Hematopoietic multipotent progenitor cell treated with erythropoietin and hydrocortisone succinate and interleukin-3 and kit ligand, for 4 days (in vitro differentiated cells): Measurements from ENCODE around the gene LMX1A.

Experiments
- DNase-seq: peaks from one replicate; pipeline ENCODE4 v3.0.0-alpha.2; 2015

Gene LMX1A

GRCh38 chr1:165355977-165356811 lies at the start of gene LMX1A:
LMX1A (minus strand) TSS chr1:165356715; CDS start chr1:165355559, 1,156 bp downstream.
- DNase-seq: no peak

GRCh38 chr1:165403835-165404482 lies 47.4 kb upstream of the LMX1A start:
- DNase-seq: peak; percentile 37

DNA sequence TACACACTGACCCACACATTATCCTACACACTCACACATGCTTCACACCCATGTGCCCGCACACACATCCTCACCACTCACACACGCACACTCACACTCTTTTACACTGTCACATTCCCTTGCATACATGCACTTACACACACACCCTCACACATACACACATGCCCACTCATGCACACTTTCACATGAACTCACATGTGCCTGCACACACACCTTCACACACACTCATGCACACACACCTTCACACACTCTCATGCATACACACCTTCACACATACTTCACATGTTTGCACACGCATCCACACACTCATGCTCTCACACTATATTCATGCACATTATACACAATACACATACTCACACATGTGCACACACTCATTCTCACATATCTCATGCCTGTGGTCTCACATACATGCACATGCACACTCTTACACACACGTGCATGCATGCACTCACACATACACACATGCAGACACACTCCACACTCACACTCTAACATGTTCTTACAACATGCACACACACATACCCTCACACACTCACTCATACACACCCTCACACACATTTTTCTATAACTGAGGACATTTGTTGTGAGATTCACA lies 46.1 kb upstream of the LMX1A start:
- no peak for DNase-seq

- DNase-seq: peak; percentile 32
These were observed 41.4 kb upstream of the LMX1A start for GRCh38 chr1:165397944-165398343.

DNA sequence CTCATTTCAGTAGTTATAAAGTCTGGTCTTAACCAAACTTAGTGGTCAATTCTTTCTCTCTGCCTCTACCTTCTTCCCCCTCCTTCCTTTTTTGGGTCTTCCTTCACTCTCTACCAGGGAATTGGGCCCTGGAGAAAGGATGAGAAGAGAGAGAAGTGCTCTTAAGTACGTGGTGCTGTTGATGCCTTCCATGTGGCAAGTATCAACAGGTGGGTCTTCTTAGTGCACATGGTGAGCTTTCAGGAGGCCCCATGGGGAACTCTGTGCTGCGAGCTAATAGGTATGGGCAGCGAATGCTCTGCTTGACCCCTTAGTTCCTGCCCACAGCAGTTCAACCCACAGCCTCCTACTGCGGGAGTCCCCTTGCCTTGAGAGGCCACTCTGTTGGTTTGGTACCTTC lies 39.4 kb upstream of the LMX1A start:
- DNase-seq: no peak

GRCh38 chr1:165395478-165395877 lies 39.0 kb upstream of the LMX1A start:
- no peak for DNase-seq

GRCh38 chr1:165392634-165393571 lies 36.4 kb upstream of the LMX1A start:
- DNase-seq: peak; percentile 97

- DNase-seq: no peak
These were observed 33.1 kb upstream of the LMX1A start for GRCh38 chr1:165389609-165390008.

- DNase-seq: no peak
These were observed 31.4 kb upstream of the LMX1A start for GRCh38 chr1:165387961-165388360.

DNA sequence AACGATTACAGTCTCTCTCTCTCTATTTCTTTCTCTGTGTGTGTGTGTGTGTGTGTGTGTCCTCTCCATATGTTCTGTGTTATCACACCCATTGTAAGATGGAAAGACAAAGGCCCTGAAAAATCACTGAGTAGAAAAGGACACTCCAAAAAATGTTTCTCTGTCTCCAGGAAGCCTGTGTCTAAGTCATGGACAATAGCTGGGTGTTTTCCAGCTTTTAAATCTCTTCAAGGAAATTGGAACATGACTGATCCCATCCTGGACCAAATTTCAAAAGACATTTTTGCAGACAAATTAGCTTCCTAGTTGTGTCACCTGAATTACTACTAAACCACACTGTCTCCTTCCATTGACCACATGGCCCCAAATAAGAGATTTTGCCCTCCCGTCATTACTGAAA lies 31.0 kb upstream of the LMX1A start:
- no peak for DNase-seq

- DNase-seq: no peak
These were observed 27.3 kb upstream of the LMX1A start for GRCh38 chr1:165383599-165384405.

DNA sequence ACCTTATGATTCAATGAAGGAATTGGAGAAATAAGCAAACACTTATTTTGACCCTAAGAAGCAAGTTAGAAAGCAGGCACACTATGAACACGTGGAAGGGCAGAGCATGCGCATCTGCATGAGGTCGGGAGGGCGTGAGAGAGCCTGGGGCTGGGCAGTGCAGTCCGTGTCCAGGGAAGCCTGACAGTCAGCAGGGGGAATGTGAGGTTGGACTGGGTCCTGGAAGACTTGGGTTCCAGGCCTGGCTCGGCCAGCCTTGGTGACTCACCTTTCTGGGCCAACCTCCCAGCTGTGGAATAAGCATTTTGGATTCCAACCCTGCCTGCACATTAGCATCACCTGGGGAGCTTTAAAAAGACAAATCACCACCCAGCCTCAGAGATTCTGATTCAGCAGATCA lies 26.6 kb upstream of the LMX1A start:
- no peak for DNase-seq

DNA sequence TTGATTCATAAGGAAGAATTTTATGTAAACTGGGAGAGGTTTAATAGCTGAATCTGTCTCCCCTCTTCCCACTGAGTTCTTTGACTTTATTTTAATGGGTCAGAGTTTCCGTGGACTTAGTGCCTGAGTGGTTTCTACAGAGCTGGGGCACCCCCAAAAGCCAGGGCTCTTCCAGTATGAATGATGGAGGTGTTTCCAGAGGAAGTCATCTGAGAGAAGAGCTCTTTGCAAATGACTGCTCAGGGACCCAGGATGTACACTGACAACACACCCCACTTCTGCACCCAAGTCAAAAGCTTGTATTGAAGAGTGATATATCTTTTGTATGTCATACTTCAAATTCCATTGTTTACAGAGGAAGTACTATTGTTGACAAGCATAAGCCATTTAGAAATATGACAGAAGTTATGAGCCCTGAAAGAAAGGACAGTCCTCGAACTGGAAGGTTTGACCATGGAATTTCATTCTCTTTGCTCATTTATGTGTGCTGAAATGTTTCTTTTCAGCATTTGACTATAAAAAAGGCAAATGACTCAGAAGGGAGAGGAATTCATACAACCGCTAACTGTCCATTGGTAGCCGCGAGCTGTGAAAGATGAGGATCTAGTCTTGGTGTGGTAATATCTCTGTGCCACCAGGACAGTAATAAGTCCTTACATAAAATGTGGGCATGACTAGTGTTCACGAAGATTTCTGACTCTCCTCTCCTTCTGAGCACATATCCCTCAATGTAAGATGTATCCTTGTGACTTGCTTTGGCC lies 25.4 kb upstream of the LMX1A start:
- no peak for DNase-seq

DNA sequence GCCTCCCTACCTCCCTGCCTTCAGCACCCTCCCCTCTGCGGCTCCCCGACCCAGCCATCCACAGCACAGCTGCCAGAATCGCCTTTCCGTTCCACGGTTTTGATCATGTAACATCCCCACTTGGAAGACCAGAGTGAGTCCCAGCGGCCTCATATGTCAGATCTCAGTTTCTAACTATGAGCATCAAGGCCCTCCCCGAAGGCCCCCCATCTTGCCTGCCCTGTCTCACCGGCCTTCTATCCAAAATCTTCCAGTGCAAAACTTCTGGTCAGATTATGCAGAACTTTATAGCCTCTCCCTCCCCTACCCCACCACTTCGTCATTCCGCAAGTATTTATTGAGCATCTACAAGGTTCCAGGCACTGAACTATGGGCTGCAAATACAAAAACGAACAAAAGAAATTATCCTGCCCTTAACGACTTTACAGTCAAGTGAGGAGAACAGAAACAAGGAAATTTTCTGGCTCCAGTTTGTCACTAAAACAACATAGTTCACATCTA lies 20.3 kb upstream of the LMX1A start:
- no peak for DNase-seq

DNA sequence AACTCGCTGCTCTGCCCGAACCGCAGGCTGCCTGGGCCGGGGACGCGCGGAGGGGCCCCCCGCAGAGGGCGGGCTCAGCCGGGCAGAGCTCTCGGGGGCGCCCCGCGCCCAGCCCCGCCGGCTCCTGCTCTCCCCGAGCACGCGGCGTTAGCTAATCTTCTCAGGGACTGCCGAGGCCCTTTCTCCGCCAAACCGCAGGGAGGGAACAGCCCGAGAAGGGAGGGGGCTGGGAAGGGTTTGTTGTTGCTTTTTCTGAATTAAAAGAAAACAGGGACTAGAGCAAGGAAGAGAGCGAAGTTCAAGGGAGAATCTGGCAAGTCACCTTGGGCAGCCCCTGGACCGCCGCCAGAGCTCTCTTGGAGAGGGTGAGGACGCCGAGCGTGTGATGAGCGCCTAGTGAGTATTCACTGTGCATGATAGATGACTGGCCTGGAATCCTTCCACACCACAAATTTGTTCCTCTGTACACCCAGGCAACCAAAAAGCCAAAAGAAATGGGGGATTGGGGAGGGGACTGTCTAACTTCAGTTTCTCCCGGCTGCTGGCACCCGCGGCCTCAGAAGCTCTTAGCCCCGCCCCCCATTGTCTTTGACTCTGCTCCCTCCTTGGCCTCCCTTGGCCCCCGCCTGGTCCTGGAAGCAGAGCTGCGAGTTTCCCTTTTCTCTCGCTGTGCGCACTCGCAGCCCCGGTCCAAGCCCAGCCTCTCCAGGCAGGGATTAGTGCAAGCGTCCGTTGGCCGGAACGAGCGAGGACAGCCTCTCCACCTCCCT lies 19.7 kb upstream of the LMX1A start:
- peak; percentile 66 for DNase-seq

- DNase-seq: no peak
These were observed 19.1 kb upstream of the LMX1A start for GRCh38 chr1:165375623-165376022.

DNA sequence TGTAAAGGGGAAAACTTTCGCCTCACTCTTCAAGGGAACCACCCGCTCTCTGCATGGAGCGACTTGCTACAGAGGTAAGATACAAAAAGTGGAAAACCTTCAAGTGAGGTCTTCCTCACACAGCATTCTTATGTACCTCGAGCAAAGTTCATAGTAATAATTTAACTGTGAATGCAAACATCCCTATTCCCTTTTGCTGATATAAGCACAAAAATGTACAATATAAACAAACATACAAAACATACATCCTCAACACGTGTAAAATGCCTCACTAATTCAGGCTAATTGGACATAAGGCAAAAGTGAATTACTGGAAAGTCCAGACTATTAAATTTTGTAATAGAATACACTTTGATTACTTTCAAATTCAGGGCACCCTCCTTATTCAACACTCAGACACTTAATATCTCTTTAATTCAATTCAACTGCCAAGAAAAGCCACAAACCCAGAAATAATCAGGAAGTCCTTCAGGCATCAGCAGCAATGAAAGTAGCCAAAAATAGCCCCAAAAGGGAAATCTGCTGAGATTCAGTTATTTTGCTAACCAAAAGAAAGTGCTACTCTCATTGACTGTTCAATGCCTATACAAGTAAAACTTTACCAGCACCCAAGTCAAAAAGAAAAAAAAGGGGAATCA lies 15.2 kb upstream of the LMX1A start:
- no peak for DNase-seq

- DNase-seq: peak; percentile 68
These were observed 12.8 kb upstream of the LMX1A start for GRCh38 chr1:165369255-165369848.

DNA sequence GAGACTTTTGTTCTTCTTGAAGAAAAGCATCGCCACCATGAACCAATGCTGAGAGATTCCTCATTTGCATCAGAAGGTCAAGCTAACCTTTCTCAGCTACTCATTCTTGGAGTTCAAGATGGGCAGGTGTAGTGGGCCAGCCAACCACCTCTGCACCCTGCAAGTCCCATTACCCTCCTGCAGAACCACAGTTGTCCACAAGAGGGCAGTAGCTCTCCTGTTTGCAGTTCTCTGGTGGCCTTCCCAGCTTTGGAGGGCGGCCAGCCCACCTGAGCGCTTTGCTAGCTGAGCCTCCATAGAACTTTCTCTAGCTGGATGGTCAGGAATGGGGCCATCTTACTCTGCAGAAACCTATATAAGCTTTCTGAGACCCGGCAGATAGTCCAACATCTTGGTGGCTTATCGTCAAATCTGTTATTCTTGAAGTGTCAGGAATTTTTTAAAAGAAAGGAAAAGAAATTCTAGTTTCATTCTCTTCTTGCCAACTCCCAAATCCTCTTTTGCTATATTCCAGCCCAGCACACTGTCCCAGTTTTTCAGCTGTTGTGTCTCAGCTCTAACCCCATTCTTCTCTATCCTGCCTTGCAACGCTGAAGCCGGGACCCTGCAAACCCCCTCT lies 11.0 kb upstream of the LMX1A start:
- DNase-seq: peak; percentile 78
